Femur (tissue), 1 donor: Measurements from ENCODE around the gene CLEC2A.
"Not testable (repeated sequence)": the region's sequence is repeated elsewhere in the genome, so short reads cannot be mapped to it uniquely, and the experiment has no call there.

ENCODE experiments used
- DNase-seq: peaks from one replicate; pipeline ENCODE4 v3.0.0-alpha.2; 2017

Gene CLEC2A, protein sequence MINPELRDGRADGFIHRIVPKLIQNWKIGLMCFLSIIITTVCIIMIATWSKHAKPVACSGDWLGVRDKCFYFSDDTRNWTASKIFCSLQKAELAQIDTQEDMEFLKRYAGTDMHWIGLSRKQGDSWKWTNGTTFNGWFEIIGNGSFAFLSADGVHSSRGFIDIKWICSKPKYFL

DNA sequence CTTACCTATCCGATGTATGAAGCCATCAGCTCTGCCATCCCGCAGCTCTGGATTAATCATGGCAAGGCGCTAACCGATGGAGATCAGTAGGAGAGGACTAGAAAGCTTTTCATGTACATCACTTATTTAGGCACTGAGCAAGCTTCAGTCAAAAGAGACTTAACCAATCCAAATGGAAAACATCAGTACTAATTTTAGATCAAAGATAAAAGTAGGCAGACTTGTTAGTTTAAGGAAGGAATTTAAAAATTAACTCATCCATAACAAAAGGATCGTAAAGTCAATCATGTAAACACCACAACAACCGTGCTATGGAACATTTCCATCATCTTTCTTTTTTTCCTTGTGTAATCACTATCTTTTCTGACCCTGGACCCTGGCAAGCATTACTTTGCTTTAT is at the start of gene CLEC2A:
Gene CLEC2A, minus strand, starts transcription at position 101 of the 400 bp plus-strand sequence. Its CDS starts 41 bp downstream, at position 60.
- DNase-seq, result no peak

- no peak for DNase-seq
These were observed 48.0 kb upstream of the CLEC2A start for GRCh38 chr12:9980126-9980525.

DNA sequence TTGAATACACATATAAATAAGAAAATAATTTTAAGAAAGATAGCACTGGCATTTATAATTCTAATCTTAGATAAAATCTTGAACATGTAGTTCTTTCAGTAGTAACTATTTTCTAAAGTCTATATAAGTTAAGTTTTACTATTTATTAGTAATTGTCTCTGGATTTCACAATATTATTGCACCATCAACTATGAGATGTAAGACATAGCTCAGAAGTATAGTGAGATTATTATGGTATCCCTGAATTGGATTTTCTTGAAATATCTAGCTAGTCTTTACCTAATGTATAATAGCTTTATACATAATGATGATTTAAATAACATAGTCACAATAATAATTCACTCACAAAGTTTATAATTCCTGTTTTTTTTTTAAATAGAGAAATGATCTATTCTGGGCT is 45.7 kb upstream of the CLEC2A start:
- DNase-seq, result no peak

- DNase-seq, result not testable (repeated sequence)
These were observed 44.5 kb upstream of the CLEC2A start for GRCh38 chr12:9976626-9977025.

- DNase-seq, result no peak
These were observed 43.4 kb upstream of the CLEC2A start for GRCh38 chr12:9975614-9976013.

- not testable (repeated sequence) for DNase-seq
These were observed 42.6 kb upstream of the CLEC2A start for GRCh38 chr12:9974731-9975130.

DNA sequence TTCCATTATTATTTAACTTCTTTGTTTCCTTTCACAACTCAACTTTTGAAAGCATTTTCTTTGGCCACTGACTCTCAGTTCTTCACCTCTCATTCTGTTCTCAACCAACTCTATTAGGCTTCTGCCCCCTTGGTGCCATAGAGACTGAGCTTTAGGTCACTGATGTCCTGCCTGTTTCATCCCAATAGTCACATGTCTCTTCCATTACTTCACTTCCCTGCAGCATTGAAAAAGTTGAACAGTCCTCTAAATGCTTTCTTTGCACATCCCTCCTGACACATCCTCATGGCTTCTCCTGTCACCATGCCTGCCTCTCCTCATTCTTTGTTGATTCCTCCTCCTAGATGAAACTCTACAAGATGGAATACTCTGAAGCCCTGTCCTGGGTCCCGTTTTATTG is 41.8 kb upstream of the CLEC2A start:
- DNase-seq, result no peak

DNA sequence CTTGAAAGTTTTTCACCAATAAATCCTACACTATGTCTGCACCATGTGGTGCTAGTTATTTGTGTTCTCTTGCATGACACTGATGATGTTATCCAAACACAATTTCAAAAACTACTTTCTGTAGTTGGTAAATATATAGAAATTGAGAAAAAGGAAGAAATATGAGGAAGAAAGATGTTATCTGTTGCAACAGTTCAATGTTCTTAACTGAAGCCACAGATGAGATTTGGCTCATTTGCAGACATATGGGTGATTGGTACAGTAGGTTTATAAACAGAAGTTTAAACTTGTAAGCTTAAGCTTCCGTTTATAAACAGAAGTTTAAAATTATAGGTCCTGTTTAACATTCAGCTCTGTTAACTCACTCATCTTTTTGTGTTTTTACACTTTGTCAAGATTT is 39.0 kb upstream of the CLEC2A start, which contains the start of gene CLEC12A:
Gene CLEC12A, plus strand, starts transcription at position 229 of the 400 bp plus-strand sequence. CDS start 188 bp downstream, outside the sequence.
- no peak for DNase-seq

DNA sequence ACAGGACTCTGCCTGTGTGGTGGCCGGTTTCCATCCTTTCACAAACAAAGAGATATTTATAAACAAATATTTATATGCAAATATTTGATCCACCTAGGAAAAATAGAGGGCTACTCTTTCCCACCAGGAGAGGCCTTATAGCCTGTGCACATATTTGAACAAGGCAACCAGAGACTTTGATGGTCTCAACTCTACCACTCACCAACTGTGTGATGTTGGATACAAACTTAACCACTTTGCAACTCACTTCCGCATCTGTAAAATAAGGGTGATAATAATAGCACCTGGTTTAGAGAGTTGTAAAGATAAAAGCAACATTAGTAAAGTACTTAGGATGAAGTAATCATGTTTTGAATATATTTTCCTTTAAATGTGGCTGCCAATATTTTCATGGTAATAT is 37.5 kb upstream of the CLEC2A start:
- DNase-seq, result no peak

DNA sequence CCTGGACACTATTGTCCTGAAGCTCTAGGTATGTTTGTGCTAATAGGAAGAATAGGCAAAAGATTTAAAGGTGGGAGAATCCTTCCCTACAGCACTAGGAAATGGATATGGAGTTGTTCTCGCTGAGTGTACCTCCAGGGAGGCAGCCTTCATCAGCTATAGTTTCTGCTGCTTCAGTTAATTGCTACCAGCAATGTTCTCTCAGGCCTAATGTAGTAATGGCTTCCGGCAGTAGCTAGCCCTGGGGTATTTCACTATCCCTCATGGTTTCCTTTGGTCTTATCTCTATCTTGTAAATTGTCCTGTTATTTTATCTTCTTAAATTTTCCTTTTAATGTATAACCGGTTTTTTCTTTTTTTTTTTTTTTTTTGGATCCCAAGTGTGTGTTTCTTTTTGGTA is 29.7 kb upstream of the CLEC2A start:
- DNase-seq, result no peak

GRCh38 chr12:9961106-9961505 is 28.9 kb upstream of the CLEC2A start:
- no peak for DNase-seq

DNA sequence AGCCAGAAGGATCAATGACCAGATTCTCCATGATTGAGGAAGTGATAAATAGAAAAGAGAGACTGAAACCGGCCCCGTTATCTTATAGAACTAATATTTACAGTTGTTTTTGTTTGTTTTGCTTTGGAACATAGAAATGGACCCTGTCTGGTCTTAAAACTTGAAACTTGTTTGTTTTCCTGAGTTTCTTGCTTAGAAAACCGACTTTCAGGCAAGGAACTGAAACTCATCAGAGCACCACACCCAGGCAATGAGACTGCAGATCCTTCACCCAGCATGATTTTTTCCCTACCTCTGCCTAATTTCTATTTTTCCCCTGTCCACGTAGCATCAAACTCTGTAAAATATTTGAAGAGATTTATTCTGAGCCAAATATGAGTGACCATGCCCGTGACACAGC is 28.4 kb upstream of the CLEC2A start:
- DNase-seq, result no peak

- no peak for DNase-seq
These were observed 25.7 kb upstream of the CLEC2A start for GRCh38 chr12:9957834-9958233.

DNA sequence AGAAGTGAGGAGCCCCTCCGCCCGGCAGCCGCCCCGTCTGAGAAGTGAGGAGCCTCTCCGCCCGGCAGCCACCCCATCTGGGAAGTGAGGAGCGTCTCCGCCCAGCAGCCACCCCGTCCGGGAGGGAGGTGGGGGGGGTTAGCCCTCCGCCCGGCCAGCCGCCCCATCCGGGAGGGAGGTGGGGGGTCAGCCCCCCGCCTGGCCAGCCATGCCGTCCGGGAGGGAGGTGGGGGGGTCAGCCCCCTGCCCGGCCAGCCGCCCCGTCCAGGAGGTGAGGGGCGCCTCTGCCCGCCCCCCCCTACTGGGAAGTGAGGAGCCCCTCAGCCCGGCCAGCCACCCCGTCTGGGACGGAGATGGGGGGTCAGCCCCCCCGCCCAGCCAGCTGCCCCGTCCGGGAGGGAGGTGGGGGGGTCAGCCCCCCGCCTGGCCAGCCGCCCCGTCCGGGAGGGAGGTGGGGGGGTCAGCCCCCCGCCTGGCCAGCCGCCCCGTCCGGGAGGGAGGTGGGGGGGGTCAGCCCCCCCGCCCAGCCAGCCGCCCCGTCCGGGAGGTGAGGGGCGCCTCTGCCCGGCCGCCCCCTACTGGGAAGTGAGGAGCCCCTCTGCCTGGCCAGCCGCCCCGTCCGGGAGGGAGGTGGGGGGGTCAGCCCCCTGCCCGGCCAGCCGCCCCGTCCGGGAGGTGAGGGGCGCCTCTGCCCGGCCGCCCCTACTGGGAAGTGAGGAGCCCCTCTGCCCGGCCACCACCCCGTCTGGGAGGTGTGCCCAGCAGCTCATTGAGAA is 21.0 kb upstream of the CLEC2A start:
- not testable (repeated sequence) for DNase-seq

GRCh38 chr12:9951026-9951675 is 19.0 kb upstream of the CLEC2A start:
- peak; percentile 23 for DNase-seq

DNA sequence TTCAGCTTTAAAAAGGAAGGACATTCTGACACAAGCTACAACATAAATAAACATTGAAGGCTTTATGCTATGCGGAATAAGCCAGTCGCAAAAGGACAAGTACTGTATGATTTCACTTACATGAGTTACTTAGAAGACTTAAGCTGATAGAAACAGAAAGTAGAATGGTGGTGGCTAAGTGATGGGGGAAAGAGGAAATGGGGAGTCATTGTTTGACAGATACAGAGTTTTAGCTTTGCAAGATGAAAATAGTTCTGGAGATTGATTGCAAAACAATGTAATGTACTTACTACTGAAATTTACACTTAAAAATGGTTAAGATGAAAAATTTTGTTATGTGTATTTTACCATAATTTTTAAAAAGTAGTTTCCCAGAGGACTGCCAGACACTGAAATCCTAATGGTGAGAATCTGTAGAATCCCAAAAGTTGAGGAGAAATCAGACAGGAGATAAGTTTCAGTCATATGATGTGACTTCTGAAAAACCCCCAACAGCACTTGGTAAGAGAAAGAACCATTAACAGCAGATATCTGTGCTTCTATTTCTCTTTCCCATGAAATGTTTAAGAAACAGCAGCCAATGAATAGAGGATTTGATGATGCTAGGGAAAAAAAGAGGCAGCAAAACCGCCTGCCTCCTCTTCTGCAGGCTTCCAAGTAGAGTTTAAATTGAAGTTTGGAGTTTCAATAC is 16.6 kb upstream of the CLEC2A start:
- no peak for DNase-seq

DNA sequence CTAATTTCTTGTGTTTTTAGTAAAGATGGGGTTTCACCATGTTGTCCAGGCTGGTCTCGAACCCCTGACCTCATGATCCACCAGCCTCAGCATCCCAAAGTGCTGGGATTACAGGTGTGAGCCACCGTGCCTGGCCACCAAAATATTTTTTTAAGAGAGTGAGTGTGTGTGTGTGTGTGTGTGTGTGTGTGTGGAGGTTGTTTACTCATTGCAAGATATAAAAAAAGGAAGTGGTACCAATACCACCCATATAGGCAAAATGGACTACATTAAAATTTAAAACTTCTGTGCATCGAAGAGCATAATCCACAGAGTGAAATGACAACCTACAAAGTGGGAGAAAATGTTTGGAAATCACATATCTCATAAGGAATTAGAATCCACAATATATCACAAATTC is 15.5 kb upstream of the CLEC2A start:
- DNase-seq, result no peak

- DNase-seq, result no peak
These were observed 12.2 kb upstream of the CLEC2A start for GRCh38 chr12:9944391-9944790.

GRCh38 chr12:9943240-9943639 is 11.1 kb upstream of the CLEC2A start:
- no peak for DNase-seq

DNA sequence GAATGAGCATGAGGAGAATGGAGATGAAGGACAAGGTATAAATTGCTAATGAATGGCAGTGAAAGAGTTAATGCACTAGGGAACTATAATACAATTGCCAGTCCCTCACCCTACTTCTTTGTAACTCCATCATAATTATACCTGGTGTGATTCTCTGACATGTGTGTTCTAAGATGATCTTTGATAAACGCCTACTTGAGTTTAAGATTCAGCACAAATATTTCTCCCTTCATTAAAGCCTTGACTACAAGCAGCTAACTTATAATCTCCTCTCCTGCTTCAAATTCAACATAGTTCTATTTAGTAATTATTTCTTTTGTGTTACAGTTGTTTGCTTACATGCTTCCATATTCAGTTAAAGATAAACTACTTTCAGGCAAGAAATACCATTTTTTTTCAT is 9.7 kb upstream of the CLEC2A start:
- no peak for DNase-seq

- no peak for DNase-seq
These were observed 8.2 kb upstream of the CLEC2A start for GRCh38 chr12:9940375-9940774.

- no peak for DNase-seq
These were observed 4.4 kb upstream of the CLEC2A start for GRCh38 chr12:9936591-9936990.

DNA sequence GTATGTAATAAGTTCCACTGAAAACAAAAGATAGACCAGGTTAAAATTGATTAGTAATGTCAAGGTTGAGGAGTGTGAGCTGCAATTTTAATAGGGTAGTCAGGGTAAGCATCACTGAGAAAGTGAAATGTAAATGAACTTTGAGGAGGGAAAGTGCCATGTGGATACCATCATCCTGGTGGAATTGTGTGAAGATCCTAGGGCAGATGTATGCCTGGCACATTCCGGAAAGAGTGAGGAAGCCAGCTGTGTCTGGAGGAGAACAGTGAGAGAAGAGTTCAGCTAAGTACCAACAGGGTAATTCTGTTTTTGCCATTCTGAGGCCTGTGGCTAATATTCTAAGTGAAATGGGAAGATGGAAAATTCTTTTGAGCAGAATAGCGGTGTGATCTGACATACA is 2.9 kb upstream of the CLEC2A start:
- DNase-seq, result no peak
